Dedifferentiated amniotic fluid mesenchymal stem cell (primary cell): ENCODE data around the gene SMCP.

Experiments used
- DNase-seq: peaks from one replicate; pipeline ENCODE4 v3.0.0-alpha.2; 2016; ENCODE audit errors: extremely low spot score

The SMCP gene

DNA sequence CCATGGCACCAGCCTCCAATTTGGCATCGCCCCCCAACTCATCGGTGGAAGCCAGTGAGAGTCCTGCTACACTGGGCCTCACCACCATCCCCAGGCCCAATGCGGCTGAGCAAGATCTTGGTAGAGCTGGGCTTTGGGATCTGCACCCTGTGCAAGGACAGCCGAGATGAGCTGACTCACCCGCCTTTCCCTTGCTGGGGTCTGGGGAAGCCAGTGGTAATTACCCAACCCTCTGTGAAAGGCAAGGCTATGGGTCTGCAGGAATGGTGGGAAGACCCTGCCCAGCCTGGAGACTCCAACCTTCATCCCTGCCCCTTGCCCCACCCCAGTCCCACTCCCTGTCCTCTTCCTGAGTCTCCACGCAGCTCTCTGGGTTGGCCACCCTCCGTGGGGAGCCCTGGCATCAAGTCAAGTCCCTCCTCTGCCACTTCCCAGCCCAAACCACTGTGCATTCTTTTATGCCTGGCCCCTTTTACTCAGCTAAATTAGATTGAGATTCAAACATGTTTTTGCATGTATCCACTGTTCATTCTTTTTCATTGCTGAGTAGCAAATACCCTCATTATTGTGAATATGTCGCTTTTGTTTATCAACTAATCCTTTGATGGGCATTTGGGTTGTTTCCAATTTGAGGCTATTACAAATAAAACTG, 8.8 kb downstream of the SMCP start:
- no peak for DNase-seq

DNA sequence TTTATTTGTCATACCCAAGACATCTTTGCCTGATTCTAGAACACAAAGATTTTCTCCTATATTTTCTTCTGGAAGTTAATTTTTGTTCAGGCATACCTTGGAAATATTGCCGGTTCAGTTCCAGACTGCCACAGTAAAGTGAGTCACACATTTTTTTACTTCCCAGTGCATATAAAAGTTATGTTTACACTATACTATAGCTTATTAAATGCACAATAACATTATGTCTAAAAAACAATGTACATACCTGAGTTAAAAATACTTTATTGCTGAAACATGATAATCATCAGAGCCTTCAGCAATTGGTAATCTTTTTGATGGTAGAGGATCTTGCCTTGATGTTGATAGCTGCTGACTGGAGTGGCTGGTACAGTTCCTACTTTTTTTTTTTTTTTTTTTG, 10.0 kb downstream of the SMCP start:
- DNase-seq = no peak

DNA sequence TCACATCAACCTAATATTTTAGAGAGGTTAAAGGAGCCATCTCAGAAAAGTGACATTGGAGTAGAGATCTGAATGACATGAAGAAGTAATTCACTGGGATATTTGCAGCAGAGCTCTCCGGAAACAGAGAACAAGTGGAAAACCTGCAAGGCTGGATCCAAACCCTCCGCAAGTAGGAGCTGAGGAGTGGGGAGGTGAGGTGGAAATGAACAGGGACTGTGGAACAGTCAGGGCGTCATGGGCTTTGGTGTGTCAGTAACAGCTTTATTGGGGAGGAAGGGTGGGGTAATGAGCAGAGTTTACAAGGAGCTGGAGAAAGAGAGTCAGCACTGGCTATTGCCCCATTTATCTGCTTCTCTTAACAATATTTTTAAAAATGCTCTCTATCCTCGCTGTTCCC, 20.9 kb downstream of the SMCP start:
- DNase-seq = no peak

DNA sequence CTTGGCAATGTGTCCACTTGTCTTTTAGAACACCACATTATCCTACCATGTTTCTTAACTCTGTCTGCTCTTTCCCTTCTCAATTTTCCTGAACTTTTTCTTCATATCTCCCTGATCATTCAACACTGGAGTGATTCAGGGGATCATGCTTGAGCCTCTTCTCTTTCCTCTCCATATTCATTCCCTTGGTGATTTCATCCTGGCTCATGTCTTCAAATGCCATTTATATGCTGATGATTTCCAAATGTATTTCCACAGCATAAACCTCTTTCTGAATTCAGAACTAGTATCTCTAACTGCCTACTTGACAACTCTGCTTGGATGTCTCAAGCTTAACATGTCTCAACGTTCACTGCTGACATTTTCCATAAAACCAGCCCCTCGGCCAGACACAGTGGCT, 21.8 kb downstream of the SMCP start:
- DNase-seq = no peak

DNA sequence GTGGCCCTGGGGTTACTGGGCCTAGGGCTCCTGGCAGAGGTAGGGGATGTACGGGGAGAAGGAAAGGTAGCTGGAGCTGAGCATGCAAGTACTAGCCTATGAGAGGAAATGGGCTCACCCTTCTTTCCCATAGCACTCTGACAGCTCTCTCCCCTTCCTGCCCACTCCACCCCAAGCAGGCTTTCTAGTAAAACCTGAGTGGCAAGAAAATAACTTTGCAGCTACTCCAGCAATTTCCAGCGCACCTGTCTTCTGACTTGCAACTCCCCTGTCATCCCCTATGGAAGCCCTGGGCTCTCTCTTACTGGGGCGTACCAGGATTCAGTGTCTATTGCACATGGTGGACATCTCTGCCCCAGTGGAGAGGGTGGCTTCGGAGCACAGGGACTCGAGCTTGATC, 23.5 kb downstream of the SMCP start:
- DNase-seq = no peak

DNA sequence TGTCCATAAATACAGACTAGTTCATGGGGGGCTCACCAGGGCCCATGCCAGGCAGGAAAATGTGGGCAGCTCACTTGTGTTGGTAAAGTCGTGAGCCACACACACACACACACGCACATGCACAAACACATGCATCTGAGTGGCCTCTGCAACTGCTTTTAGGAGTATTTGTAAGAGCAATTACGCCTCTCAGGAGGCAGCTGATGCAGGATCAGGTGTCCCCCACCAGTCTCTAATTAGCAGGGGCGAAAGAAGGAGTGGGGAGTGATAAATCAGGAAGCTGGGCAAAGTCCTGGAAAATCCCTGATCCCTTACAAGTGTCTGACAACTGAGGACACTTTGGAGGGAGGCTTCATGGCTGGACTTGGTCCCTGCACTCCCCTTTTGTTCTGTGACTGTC, 24.5 kb downstream of the SMCP start:
- DNase-seq = no peak

DNA sequence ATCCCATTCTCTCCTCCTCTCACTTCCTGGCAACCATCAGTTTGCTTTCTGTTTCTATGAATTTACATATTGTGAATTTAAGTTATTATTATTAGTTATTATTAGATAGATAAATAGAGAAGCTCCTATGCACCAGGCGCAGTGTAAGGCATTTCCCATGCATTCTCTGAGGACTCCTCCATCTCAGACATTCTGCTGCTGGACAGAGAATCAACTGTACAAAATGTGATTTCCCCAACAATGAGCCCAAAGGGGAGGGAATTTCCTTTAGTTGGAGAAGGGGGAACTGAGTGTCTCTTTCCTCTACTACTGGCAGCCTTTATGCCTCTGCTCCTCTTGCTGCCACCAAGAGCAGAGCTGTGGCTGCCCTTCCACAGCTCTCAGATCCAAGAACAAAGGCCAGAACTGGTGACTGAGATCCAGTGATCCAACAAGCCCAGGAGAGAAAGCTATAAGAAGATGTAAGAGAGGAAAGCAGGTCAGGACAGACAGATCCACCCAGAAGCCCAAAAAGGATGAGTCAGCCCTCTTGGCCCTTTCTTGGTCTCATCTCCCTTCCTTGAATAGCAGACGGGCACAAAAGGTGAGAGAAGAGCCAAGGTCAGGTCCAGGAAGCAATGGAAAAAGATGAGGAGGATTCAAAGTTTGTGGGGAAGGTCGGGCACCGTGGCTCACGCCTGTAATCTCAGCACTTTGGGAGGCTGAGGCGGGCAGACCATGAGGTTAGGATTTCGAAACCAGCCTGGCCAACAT, 26.7 kb downstream of the SMCP start:
- no peak for DNase-seq

DNA sequence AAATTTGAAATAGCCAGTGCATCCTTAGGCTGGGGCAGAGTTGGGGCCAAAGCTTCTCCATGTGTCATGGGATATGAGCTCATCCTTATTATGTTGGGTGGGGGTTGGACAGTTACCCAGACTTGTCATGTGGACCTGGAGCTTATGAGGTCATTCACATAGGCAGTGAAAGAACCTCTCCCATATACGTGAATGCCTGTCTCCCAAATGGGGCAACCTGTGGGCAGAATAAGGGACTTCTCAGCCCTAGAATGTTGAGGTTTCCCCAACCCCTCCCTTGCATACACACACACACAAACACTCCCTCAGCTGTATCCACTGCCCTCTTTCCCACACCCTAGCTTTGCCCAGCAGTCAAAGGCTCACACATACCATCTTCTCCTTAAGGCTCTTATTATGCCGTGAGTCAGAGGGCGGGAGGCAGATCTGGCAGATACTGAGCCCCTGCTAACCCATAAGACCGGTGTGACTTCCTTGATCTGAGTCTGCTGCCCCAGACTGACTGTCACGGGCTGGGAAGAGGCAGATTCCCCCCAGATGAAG, 28.0 kb downstream of the SMCP start:
- DNase-seq = no peak

DNA sequence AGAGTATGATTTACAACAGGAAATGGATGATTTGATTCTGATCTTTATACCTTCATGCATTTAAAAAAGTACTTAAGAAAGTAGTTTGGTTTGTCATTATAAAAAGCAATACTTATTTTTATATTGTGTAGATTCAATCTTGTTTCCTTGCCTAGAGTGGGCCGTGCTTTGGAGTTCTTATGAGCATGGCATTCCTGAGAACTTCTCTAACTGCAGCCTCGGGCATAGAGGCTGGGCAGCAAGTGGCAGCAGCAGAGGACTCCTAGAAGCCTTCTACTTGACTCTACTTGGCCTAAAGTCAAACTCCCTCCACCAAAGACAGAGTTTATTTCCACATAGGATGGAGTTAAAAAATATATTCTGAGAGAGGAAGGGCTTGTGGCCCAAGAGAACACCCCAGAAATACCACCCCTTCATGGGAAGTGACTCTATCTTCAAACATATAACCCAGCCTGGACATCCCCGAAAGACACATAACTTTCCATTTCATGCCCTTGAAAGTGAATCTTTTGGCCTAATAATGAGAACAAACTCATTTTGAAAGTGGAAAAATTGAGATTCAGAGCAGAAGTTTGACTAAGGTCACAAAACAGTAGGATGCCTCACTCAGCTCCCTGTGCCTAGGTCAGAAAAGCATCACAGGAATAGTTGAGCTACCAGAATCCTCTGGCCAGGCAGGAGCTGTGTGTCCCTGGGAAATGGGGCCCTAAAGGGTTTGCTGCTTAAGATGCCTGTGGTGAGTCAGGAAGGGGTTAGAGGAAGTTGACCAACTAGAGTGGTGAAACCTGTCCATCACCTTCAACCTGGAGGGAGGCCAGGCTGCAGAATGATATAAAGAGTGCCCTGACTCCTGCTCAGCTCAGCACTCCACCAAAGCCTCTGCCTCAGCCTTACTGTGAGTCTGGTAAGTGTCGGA, 29.8 kb downstream of the SMCP start, which contains the start of gene IVL:
Gene IVL, plus strand, starts transcription at position 861 of the 916 bp plus-strand sequence. CDS start 1,252 bp downstream, outside the sequence.
- DNase-seq = no peak

DNA sequence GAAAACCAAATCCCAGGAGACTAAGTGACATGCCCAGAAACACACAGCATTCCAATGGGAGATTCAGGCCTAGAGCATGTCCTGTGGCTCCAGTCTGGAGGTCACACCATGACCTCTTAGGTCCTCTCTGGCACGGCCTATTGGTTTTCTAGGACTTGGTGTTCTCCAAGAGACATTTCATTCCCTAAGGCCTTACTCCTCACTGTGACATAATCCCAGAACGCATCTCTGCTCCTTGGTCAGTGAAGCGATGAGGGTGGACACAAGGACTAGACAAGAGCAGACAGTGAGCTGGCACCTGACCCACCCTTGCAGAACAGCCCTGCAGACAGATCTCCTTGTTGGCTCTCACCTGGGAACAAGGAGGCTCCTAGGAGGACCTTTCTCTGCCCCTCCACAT, 31.1 kb downstream of the SMCP start:
- DNase-seq = no peak

DNA sequence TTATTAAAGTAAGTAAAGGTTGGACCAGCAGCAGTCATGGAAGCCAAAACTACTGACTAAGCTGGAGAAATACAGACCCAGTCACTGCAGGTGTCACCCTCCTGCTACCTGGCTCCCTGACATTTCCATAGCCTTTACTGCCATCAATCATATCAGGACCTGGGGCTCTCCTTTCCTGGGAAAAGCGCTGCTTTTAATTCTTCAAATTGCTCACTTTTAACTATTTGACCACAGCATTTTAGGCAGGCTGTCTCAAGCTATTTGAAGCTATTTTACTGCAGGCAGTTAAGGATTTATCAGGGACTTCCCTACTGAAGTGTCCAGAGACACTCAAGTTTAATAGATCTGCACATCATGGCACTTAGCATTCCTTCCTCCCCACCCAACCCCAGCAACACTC, 34.3 kb downstream of the SMCP start:
- no peak for DNase-seq

DNA sequence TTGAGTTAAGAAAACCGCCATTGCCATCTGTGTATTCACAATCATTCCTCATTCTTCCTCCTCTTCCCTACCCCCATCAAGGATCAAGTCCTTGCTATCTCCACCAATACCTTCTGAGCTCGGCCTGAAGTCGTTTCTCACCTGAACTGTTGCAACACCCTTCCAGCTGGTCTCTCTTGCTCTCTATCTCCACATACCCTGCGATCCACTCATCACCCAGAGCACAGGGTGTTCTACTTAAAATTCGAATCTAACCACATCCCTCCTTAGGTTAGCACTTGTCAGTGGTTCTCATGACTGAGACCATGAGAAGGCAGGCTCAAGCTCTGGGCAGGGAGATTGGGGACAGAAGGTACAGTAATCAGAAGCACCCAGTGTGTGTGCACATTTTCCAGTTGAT, 34.8 kb downstream of the SMCP start:
- no peak for DNase-seq

DNA sequence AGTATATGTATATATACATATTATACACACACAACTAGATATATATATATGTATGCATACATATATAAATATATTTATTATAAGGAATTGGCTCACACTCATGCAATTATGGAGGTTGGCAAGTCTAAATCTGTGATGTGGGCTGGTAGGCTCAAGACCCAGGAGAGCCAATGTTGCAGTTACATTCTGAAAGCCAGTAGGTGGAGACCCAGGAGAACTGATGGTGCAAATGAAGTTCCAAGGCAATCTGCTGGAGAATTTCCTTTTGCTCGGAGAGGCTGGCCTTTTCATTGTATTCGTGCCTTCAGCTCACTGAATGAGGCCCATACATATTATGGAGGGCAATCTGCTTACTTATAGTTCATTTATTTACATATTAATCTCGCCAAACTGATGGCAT, 39.7 kb downstream of the SMCP start:
- DNase-seq = no peak

DNA sequence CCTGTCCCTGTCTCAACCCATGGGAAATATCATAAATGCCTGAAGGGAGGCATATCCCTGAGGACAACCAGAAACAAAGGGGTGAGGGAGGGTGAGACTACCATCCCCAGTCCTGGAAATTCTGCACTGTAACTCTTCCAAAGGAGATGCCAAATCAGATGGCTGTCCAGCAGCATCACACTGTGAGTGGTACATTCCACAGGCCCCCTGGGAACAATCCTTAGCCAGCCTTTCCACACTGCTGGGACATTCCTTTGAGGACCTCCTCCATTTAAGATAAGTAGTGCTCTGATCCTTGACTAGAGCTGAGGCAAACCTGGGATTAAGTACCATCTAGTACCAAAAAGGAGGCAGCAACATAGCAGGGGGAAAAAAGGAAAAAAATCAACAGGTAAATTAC, 40.9 kb downstream of the SMCP start:
- no peak for DNase-seq

DNA sequence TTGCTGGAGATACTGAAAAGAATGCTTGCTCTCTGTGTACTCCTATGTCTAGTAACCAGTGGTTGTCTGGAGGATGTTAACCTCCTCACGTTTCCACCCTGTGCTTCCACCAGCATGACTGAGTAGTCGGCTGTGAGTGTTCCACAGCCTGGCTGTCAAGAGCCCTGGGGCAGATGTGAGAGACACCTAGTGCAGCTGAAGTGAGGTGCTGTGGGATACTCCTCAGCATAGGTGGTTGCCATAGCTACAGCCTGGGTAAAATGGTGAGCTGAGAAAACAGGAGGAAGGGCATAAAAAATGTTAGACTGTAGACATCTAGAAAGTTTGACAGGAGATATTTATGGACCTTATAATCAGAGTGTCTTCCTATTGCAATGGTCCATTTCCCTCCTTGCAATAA, 46.1 kb downstream of the SMCP start:
- DNase-seq = no peak

DNA sequence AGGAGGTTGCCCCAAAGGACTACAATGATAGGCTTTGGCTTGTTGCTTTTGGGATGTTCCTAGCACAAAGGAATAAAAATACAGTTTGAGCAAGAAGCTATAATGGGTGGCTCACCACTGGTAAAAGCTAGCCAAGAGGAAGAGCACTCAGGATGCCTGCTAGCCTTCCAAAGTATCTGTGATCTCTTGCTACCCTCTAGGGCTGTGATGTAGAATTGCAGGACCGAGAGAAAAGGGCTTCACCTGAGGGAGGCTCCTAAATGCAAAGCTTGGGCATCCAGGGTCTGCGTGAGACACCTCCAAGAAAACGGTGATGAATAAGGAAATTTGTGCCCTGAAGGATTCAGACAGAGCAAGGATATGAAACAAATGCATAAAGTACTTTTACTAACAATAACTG, 48.0 kb downstream of the SMCP start:
- DNase-seq = no peak

DNA sequence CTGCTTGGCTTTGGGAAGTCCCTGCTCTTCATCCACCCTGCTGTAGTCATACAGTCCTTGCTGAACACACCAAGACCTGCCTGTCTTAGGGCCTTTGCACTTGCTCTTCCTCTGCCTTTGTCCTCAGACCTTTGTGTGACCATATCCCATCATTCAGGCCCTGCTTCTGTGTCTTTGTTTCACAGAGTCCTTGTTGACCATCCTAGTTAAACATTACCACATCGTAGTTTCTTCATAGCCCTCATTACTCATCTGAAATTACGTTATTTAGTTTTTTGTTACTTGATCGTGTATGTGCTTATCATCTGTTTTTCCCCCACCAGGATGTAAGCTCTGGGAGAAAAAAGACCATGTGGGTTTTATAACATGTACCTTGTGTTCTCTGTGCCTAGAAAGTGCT, 50.5 kb downstream of the SMCP start:
- DNase-seq = no peak

DNA sequence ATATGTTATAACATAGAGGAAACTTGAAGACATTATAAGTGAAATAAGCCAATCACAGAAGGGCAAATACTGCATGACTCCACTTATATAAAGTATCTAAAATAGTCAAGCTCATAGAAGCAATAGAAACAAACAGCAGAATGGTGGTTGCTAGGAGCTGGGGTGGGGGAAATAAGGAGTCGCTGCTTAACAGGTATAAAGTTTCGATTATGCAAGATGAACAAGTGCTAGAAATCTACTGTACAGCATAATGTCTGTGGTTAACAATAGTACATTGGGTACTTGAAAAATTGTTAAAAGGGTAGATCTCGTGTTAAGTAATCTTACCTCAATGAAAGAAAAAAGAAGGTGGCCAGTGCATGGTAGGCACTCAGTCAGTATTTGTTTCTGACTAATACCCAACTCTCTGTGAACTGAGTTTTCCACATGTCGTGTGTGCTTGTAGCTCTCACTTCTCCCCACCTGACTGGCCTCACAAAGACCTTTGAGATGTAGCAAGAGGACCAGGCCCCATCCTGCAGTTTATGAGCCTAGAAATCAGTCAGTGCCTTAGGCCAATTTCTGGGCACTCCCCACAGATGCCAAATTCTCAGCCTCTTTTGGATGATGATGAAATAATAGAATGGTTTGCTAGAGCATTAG, 54.2 kb downstream of the SMCP start:
- DNase-seq = no peak

DNA sequence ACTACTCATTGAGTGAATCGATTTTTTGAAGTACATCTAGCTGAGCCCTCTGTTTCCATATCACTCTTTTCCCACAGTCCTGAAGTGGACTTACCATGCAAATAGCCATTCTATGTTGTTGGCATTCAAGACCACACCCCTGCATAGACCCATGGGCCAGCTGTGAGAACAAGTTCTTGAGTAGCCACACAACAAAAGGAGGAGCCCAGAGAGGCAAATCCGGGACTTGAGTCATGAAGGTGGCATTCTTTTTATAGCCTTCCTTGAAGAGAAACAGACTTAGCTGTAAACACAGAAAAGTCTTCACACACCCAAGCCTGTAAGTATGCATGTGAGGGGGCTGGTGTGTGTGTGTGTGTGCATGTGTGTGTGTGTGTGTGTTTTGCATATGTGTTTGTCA, 55.1 kb downstream of the SMCP start:
- DNase-seq = no peak
